Measurements from ENCODE around the gene KLHL2.

The KLHL2 gene

GRCh38 chr4:165368567-165368966, 161.2 kb downstream of the KLHL2 start:
- no peak for TF ChIP-seq CTCF (IDR thresholded peaks at IDR 0.05; ENCODE audit: low read depth, low read length)

GRCh38 chr4:165369522-165369921, 162.2 kb downstream of the KLHL2 start:
- DNase-seq (ENCODE audit: low read depth in 2 of 2) = peak in 1 of 2 donors; percentile 44
- no peak overlapping the region for H3K4me3 ChIP-seq (replicated peaks in 1 of 2; ENCODE audit: low read depth in 2 of 2, low read length in 2 of 2)
- no peak for TF ChIP-seq CTCF (IDR thresholded peaks at IDR 0.05; ENCODE audit: low read depth, low read length)

More at GRCh38 chr4:165368567-165368966, 161.2 kb downstream of the KLHL2 start:
- H3K4me3 ChIP-seq (replicated peaks in 1 of 2; ENCODE audit: low read depth in 2 of 2, low read length in 2 of 2) = no peak overlapping the region
- no peak for DNase-seq (ENCODE audit: low read depth in 2 of 2)

- H3K4me3 ChIP-seq (replicated peaks in 1 of 2; ENCODE audit: low read depth in 2 of 2, low read length in 2 of 2) = no peak overlapping the region
- DNase-seq (ENCODE audit: low read depth in 2 of 2) = no peak
- TF ChIP-seq CTCF (IDR thresholded peaks at IDR 0.05; ENCODE audit: low read depth, low read length) = no peak
Measured at GRCh38 chr4:165370530-165370929, 163.2 kb downstream of the KLHL2 start.
